ENCODE measurements around the gene ZNF497. TPM values are rescaled to one million over a fixed set of nuclear protein-coding genes. Genes with fewer than 3 reads are reported as not detected.

The ZNF497 gene
- total and polyA plus RNA-seq, 2 of the 13 experiments (the other 11 are each of a cell fraction or from before 2014, with no cell fraction given): 1.5 to 1.9 TPM

DNA sequence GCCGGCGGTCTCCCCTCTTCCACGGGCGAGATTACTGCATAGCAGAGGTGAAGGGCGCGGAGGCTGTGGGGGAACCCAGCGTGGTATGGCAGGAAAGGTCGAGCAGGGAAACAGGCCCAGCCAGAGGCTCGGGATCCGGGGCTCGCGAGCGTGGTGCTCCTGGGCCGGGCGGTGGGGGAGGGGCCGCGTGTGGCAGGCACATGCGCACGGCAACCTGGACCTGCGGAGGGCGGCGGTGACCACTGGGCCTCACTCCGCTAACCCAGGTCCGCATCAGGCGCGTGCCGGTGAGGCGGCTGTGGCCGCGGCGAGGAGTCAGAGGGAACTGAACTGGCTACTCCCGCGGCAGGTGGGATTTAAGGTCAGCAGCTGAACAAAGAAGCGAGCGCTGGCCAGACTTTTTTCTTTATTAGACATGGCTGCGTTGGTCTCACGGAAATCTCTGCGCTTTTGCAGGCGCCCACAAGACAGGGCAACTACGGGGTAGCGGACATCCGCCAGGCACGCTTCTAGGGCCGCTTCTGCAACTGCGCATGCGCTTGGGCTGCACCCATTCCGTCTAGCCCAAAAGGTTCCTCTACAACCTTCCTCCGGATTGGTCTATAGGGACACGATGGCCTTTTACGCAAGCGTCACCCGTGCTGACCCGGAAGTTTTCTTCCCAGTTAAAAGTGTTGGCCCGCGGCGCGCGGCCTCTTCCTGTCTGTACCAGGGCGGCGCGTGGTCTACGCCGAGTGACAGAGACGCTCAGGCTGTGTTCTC, 24.2 kb upstream of the ZNF497 start, which contains the start of gene RPS5 (continued):
- TF ChIP-seq ZNF780A (CRISPR knock-in tag; IDR thresholded peaks at IDR 0.05) (peak; percentile 78; the same call in 1 of the 2 replicates), AKAP8 (CRISPR knock-in tag; IDR thresholded peaks at IDR 0.05) (peak; percentile 81), PTBP1 (IDR thresholded peaks at IDR 0.05; ENCODE audit: low read depth, low read length, poor library complexity, severe bottlenecking) (no peak), ZNF614 (CRISPR knock-in tag; IDR thresholded peaks at IDR 0.05; ENCODE audit: borderline replicate concordance) (no peak), ZBTB7A (CRISPR knock-in tag; IDR thresholded peaks at IDR 0.05) (peak; percentile 58), ZFP41 (CRISPR knock-in tag; IDR thresholded peaks at IDR 0.05; ENCODE audit: borderline replicate concordance) (peak; percentile 38; the same call in 1 of the 2 replicates), FOXA3 (CRISPR knock-in tag; IDR thresholded peaks at IDR 0.05) (no peak; the same call in none of the 2 replicates), HDAC1 (CRISPR knock-in tag; IDR thresholded peaks at IDR 0.05) (peak; percentile 52), ELF1 (CRISPR knock-in tag; IDR thresholded peaks at IDR 0.05) (peak; percentile 94), ELF3 (CRISPR knock-in tag; IDR thresholded peaks at IDR 0.05) (peak; percentile 55), AGO2 (optimal IDR thresholded peaks at IDR 0.05; ENCODE audit: low read depth, low read length) (peak; percentile 99), GATAD1 (CRISPR knock-in tag; IDR thresholded peaks at IDR 0.05) (peak; percentile 93), GABPB1 (CRISPR knock-in tag; IDR thresholded peaks at IDR 0.05) (peak; percentile 97), REL (CRISPR knock-in tag; conservative IDR thresholded peaks at IDR 0.05) (0 out of 2 replicates have a peak, but pooled peaks have one; percentile 90), WIZ (CRISPR knock-in tag; IDR thresholded peaks at IDR 0.05) (peak; percentile 44; the same call in 1 of the 2 replicates), U2AF2 (IDR thresholded peaks at IDR 0.05; ENCODE audit: low read depth, low read length) (peak; percentile 10; the same call in 1 of the 2 replicates)
- TF ChIP-seq, protein P1, sequence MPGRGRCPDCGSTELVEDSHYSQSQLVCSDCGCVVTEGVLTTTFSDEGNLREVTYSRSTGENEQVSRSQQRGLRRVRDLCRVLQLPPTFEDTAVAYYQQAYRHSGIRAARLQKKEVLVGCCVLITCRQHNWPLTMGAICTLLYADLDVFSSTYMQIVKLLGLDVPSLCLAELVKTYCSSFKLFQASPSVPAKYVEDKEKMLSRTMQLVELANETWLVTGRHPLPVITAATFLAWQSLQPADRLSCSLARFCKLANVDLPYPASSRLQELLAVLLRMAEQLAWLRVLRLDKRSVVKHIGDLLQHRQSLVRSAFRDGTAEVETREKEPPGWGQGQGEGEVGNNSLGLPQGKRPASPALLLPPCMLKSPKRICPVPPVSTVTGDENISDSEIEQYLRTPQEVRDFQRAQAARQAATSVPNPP (CRISPR knock-in tag; IDR thresholded peaks at IDR 0.05): 0 out of 2 replicates have a peak, but pooled peaks have one; percentile 36
- TF ChIP-seq, protein P2, sequence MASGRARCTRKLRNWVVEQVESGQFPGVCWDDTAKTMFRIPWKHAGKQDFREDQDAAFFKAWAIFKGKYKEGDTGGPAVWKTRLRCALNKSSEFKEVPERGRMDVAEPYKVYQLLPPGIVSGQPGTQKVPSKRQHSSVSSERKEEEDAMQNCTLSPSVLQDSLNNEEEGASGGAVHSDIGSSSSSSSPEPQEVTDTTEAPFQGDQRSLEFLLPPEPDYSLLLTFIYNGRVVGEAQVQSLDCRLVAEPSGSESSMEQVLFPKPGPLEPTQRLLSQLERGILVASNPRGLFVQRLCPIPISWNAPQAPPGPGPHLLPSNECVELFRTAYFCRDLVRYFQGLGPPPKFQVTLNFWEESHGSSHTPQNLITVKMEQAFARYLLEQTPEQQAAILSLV (CRISPR knock-in tag; IDR thresholded peaks at IDR 0.05; ENCODE audit: borderline replicate concordance): peak; percentile 82; the same call in 1 of the 2 replicates
- TF ChIP-seq, protein P3, sequence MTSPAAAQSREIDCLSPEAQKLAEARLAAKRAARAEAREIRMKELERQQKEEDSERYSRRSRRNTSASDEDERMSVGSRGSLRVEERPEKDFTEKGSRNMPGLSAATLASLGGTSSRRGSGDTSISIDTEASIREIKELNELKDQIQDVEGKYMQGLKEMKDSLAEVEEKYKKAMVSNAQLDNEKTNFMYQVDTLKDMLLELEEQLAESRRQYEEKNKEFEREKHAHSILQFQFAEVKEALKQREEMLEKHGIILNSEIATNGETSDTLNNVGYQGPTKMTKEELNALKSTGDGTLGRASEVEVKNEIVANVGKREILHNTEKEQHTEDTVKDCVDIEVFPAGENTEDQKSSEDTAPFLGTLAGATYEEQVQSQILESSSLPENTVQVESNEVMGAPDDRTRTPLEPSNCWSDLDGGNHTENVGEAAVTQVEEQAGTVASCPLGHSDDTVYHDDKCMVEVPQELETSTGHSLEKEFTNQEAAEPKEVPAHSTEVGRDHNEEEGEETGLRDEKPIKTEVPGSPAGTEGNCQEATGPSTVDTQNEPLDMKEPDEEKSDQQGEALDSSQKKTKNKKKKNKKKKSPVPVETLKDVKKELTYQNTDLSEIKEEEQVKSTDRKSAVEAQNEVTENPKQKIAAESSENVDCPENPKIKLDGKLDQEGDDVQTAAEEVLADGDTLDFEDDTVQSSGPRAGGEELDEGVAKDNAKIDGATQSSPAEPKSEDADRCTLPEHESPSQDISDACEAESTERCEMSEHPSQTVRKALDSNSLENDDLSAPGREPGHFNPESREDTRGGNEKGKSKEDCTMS (CRISPR knock-in tag; conservative IDR thresholded peaks at IDR 0.05): no peak
- TF ChIP-seq, protein P4, sequence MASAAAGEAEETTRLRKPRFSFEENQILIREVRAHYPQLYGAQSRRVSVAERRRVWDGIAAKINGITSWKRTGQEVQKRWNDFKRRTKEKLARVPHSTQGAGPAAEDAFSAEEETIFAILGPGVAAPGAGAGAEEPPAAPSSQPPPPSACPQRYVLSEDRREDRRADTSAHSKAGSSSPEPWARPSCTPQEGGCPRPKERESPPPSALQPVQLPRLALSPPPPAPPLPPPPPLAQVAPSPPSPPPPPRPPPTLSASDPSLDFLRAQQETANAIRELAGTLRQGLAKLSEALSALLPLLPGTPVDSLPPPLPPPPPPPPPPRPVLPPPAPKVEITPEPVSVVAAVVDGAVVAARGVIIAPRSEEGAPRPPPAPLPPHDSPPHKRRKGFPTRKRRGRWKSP (CRISPR knock-in tag; IDR thresholded peaks at IDR 0.05): peak; percentile 55; the same call in 1 of the 2 replicates
- TF ChIP-seq, protein P5, sequence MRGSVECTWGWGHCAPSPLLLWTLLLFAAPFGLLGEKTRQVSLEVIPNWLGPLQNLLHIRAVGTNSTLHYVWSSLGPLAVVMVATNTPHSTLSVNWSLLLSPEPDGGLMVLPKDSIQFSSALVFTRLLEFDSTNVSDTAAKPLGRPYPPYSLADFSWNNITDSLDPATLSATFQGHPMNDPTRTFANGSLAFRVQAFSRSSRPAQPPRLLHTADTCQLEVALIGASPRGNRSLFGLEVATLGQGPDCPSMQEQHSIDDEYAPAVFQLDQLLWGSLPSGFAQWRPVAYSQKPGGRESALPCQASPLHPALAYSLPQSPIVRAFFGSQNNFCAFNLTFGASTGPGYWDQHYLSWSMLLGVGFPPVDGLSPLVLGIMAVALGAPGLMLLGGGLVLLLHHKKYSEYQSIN (CRISPR knock-in tag; IDR thresholded peaks at IDR 0.05; ENCODE audit: borderline replicate concordance): 0 out of 2 replicates have a peak, but pooled peaks have one; percentile 77
